ENCODE results near the gene STK32C. TPM values are rescaled to one million over a fixed set of nuclear protein-coding genes. Genes with fewer than 3 reads are reported as not detected.
"Not testable (repeated sequence)": the region's sequence is repeated elsewhere in the genome, so short reads cannot be mapped to it uniquely, and the experiment has no call there.

STK32C gene
- total and polyA plus RNA-seq, 8 donors, result 3.3 to 13.2 (median 5.2) TPM

DNA sequence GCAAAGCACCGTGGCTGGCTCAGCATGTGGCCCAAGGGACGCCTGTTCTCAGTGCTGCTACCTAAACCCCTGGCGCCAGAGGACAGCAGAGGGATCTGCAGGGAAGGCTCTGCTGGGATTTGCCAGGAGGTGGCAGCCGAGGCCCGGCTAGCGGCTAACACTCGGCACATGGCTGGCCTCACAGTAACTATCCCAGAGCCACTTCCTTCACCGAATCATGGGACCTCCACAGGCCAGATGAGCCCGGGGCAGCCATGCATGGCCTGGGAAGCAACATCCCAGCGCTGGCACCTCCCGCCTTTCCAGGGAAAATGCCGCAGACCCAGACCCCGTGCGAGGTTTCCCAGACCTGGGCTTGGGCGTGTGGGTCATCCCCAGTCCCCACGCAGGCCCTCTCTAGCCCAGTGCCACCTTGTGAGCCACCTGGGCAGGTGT is 84.6 kb downstream of the STK32C start:
- intact Hi-C loops (cut with DNase I), result loop anchor here (5.0 to 10.0 kb wide), 4 partner anchors 129 to 412 kb away; no protein-coding TSS in a partner anchor
- ATAC-seq, result peak; percentile 92 to 99 (median 98)
- Histone ChIP-seq H3K9me3 (no peaks in the 10 kb centered on the region), H3K27me3 (no peaks in the 10 kb centered on the region), H3K4me3 (no peak overlapping the region), H3K4me1 (no peaks in the 10 kb centered on the region), H3K27ac (no peak overlapping the region), H3K36me3 (no peaks in the 10 kb centered on the region)
- TF ChIP-seq, protein P1, sequence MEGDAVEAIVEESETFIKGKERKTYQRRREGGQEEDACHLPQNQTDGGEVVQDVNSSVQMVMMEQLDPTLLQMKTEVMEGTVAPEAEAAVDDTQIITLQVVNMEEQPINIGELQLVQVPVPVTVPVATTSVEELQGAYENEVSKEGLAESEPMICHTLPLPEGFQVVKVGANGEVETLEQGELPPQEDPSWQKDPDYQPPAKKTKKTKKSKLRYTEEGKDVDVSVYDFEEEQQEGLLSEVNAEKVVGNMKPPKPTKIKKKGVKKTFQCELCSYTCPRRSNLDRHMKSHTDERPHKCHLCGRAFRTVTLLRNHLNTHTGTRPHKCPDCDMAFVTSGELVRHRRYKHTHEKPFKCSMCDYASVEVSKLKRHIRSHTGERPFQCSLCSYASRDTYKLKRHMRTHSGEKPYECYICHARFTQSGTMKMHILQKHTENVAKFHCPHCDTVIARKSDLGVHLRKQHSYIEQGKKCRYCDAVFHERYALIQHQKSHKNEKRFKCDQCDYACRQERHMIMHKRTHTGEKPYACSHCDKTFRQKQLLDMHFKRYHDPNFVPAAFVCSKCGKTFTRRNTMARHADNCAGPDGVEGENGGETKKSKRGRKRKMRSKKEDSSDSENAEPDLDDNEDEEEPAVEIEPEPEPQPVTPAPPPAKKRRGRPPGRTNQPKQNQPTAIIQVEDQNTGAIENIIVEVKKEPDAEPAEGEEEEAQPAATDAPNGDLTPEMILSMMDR (IDR thresholded peaks at IDR 0.05), result peak; percentile 64 to 86 (median 84)
- FAIRE-seq, result no peak
- DNase-seq, result peak; percentile 60 to 92 (median 80)
- 35% methylated on average over 16 of the region's 16 CpGs for WGBS, 2 donors

DNA sequence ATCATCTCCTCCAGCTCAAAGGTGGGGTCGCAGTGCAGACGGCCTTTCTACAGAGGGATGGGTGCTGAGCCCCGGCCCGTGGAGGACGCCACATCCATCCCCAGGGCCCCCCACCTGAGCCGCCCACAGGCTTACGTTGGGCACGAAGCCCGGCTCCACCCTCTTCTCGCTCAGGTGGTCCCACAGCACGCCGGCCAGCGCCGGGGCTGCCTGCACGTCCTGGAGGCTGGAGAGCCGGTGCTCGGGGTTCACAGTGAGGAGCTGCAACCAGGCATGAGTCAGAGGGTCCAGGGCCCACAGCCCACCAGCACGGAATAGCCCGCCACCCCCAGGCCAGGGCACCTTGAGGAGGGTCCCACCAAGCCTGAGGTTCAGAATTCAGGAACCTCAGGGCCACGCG is 85.0 kb downstream of the STK32C start:
- DNase-seq (peak in 2 of 6 donors; percentile 36 to 83), FAIRE-seq (no peak), ATAC-seq (no peak)
- TF ChIP-seq, protein P1 (IDR thresholded peaks at IDR 0.05), result no peak
- 63 to 73% methylated on average over 21 of the region's 21 CpGs for WGBS, 2 donors
- Histone ChIP-seq H3K4me3 (no peak overlapping the region), H3K27me3 (no peaks in the 10 kb centered on the region), H3K4me1 (no peaks in the 10 kb centered on the region), H3K9me3 (no peaks in the 10 kb centered on the region), H3K36me3 (no peaks in the 10 kb centered on the region), H3K27ac (no peak overlapping the region)
- intact Hi-C loops (cut with DNase I), result loop anchor here (5.0 to 10.0 kb wide), 4 partner anchors 130 to 412 kb away; no protein-coding TSS in a partner anchor

DNA sequence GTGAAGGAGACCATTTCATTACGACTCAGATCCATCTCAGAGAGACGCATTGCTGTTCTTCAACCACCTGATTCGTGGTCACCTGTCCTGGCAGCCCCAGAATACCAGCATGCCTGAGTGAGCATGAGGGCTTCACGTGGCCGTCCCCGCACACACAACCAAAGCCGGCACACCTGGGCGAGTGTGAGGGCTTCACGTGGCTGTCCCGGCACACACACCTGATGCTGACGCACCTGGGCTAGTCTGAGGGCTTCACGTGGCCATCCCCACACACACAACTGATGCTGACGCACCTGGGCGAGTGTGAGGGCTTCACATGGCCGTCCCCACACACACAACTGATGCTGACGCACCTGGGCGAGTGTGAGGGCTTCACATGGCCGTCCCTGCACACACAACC is 86.8 kb downstream of the STK32C start:
- 78 to 86% methylated on average over 18 of the region's 18 CpGs for WGBS, 2 donors
- peak in 2 of 6 donors; percentile 6 to 24 for DNase-seq
- not testable (repeated sequence) for H3K4me1 ChIP-seq, H3K36me3 ChIP-seq, H3K9me3 ChIP-seq, H3K27ac ChIP-seq, H3K27me3 ChIP-seq, FAIRE-seq, H3K4me3 ChIP-seq, ATAC-seq
- intact Hi-C loops (cut with DNase I), result loop anchor here (5.0 to 10.0 kb wide), 4 partner anchors 131 to 414 kb away; no protein-coding TSS in a partner anchor

DNA sequence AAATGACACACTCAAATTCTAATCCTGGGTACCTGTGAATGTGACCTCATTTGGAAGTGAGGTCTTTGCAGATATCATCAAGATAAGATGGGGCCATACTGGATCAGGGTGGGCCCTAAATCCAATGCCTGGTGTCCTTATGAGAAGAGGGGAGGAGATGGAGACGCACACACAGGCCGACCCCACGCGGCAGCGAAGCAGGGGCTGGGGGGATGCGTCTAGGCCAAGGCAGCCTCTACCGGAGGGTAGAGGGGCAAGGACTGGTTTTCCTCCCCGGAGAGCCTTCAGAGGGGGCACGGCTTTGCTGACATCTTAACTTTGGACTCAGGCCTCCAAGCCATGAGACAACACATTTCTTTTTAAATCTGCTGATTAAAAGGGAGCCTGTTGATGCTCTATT is 87.7 kb downstream of the STK32C start:
- ATAC-seq, result no peak
- WGBS, 2 donors, result 88 to 91% methylated on average over 9 of the region's 9 CpGs
- no peak for FAIRE-seq

DNA sequence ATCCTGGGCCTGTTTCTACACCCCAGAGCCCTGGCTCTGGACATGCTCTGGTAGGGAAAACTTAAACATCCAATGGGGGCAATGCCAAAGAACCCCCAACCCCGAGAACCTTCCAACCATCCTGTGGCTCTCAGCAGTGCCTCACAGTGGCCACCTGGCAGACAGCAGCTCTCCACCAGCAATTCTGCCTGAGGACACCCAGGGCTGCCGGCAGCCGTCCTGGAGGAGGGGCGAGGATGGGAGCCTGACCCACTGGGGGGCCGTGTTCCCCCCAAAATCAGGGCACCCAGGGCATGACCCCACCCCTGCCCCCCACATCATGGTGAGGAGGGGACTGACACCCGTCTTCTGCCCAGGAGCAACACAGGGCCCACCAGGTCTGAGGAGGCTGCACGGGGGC is 88.3 kb downstream of the STK32C start:
- Histone ChIP-seq H3K9me3 (no peaks in the 10 kb centered on the region), H3K4me1 (no peaks in the 10 kb centered on the region), H3K27ac (no peak overlapping the region), H3K4me3 (no peak overlapping the region), H3K27me3 (no peaks in the 10 kb centered on the region), H3K36me3 (no peaks in the 10 kb centered on the region)
- no peak for ATAC-seq
- TF ChIP-seq, protein P1 (IDR thresholded peaks at IDR 0.05), result no peak
- peak in 2 of 6 donors; percentile 20 to 38 for DNase-seq
- FAIRE-seq, result no peak
- intact Hi-C loops (cut with DNase I), result no loop called here
- 76 to 78% methylated on average over 7 of the region's 7 CpGs for WGBS, 2 donors

More for the DNA sequence above, 87.7 kb downstream of the STK32C start:
- H3K27me3 ChIP-seq, result no peaks in the 10 kb centered on the region
- no peaks in the 10 kb centered on the region for H3K36me3 ChIP-seq
- H3K27ac ChIP-seq, result no peak overlapping the region
- no peaks in the 10 kb centered on the region for H3K9me3 ChIP-seq
- TF ChIP-seq, protein P1 (IDR thresholded peaks at IDR 0.05), result no peak
- intact Hi-C loops (cut with DNase I), result loop anchor here (5.0 to 10.0 kb wide), 4 partner anchors 132 to 415 kb away; no protein-coding TSS in a partner anchor
- H3K4me3 ChIP-seq, result no peak overlapping the region
- no peaks in the 10 kb centered on the region for H3K4me1 ChIP-seq
- DNase-seq, result peak in 2 of 6 donors; percentile 8 to 31

DNA sequence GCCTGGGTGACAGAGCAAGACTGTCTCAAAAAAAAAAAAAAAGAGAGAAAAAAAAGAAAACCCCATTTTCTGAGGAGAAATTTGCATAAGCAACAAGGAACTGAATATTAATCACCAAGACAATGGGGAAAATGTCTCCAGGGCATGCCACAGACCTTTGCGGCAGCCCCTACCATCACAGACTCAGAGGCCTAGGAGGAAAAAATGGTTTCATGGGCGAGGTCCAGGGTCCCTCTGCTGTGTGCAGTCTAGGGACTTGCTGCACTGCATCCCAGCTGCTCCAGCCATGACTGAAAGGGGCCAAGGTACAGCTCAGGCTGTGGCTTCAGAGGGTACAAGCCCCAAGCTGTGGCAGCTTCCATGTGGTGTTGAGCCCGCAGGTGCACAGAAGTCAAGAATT is 91.3 kb downstream of the STK32C start:
- FAIRE-seq, result not testable (repeated sequence)

More for the DNA sequence above, 91.3 kb downstream of the STK32C start:
- H3K27ac ChIP-seq; H3K4me3 ChIP-seq; H3K36me3 ChIP-seq; H3K4me1 ChIP-seq; H3K9me3 ChIP-seq; ATAC-seq; intact Hi-C loops (cut with DNase I); H3K27me3 ChIP-seq: not testable (repeated sequence)
- WGBS, 2 donors, result 90% methylated on average over 3 of the region's 3 CpGs
- peak in 2 of 6 donors; percentile 3 to 22 for DNase-seq

Measured in pancreas (tissue), 10 donors.